ENCODE data around the gene CPTP.

Gene CPTP

GRCh38 chr1:1332031-1332755, 7.6 kb downstream of the CPTP start:
- TF ChIP-seq TEAD4 (IDR thresholded peaks at IDR 0.05) (no peak), CREB1 (IDR thresholded peaks at IDR 0.05; ENCODE audit: low read depth) (no peak), REST (IDR thresholded peaks at IDR 0.05; ENCODE audit: low read depth) (no peak), CEBPB (IDR thresholded peaks at IDR 0.05) (no peak), NFIC (IDR thresholded peaks at IDR 0.05) (no peak)

GRCh38 chr1:1332774-1333480, 8.3 kb downstream of the CPTP start:
- TF ChIP-seq TEAD4 (IDR thresholded peaks at IDR 0.05) (no peak), REST (IDR thresholded peaks at IDR 0.05; ENCODE audit: low read depth) (no peak), EGR1 (IDR thresholded peaks at IDR 0.05) (no peak), USF1 (IDR thresholded peaks at IDR 0.05) (no peak), MAX (IDR thresholded peaks at IDR 0.05) (no peak), NFIC (IDR thresholded peaks at IDR 0.05) (no peak), TCF12 (IDR thresholded peaks at IDR 0.05; ENCODE audit: low read depth) (no peak), TAF1 (IDR thresholded peaks at IDR 0.05; ENCODE audit: low read depth) (no peak), CREB1 (IDR thresholded peaks at IDR 0.05; ENCODE audit: low read depth) (no peak)

GRCh38 chr1:1333551-1334241, 9.1 kb downstream of the CPTP start:
- TF ChIP-seq CEBPB (IDR thresholded peaks at IDR 0.05) (no peak), EP300 (IDR thresholded peaks at IDR 0.05; ENCODE audit: borderline replicate concordance) (no peak), EGR1 (IDR thresholded peaks at IDR 0.05) (no peak), REST (IDR thresholded peaks at IDR 0.05; ENCODE audit: low read depth) (no peak), USF1 (IDR thresholded peaks at IDR 0.05) (no peak), CREB1 (IDR thresholded peaks at IDR 0.05; ENCODE audit: low read depth) (no peak), ZBTB7A (IDR thresholded peaks at IDR 0.05; ENCODE audit: low read depth) (no peak), YY1 (IDR thresholded peaks at IDR 0.05; ENCODE audit: low read depth) (no peak), MAX (IDR thresholded peaks at IDR 0.05) (no peak), NFIC (IDR thresholded peaks at IDR 0.05) (no peak), TEAD4 (IDR thresholded peaks at IDR 0.05) (no peak), TAF1 (IDR thresholded peaks at IDR 0.05; ENCODE audit: low read depth) (no peak), FOXM1 (IDR thresholded peaks at IDR 0.05; ENCODE audit: borderline replicate concordance, low read depth) (no peak), RAD21 (IDR thresholded peaks at IDR 0.05; ENCODE audit: low read depth) (no peak), TCF12 (IDR thresholded peaks at IDR 0.05; ENCODE audit: low read depth) (no peak)

- TF ChIP-seq EP300 (IDR thresholded peaks at IDR 0.05; ENCODE audit: borderline replicate concordance) (no peak), REST (IDR thresholded peaks at IDR 0.05; ENCODE audit: low read depth) (peak; percentile 99), CREB1 (IDR thresholded peaks at IDR 0.05; ENCODE audit: low read depth) (no peak), TEAD4 (IDR thresholded peaks at IDR 0.05) (no peak), TCF12 (IDR thresholded peaks at IDR 0.05; ENCODE audit: low read depth) (no peak), RAD21 (IDR thresholded peaks at IDR 0.05; ENCODE audit: low read depth) (no peak), ZBTB7A (IDR thresholded peaks at IDR 0.05; ENCODE audit: low read depth) (peak; percentile 99), TAF1 (IDR thresholded peaks at IDR 0.05; ENCODE audit: low read depth) (no peak), EGR1 (IDR thresholded peaks at IDR 0.05) (peak; percentile 39; the same call in 1 of the 2 replicates), MAX (IDR thresholded peaks at IDR 0.05) (0 out of 2 replicates have a peak, but pooled peaks have one; percentile 53), USF1 (IDR thresholded peaks at IDR 0.05) (no peak)
These were observed 10.2 kb downstream of the CPTP start for GRCh38 chr1:1334835-1335234.

Measured in Ishikawa (cell line).